ENCODE results near the gene WAPL. TPM values are rescaled to one million over a fixed set of nuclear protein-coding genes. Genes with fewer than 3 reads are reported as not detected.

WAPL gene
- total and polyA plus RNA-seq, 9 of the 15 experiments (the other 6 are each of a cell fraction or from before 2014, with no cell fraction given): 14.3 to 36.4 (median 25.3) TPM

DNA sequence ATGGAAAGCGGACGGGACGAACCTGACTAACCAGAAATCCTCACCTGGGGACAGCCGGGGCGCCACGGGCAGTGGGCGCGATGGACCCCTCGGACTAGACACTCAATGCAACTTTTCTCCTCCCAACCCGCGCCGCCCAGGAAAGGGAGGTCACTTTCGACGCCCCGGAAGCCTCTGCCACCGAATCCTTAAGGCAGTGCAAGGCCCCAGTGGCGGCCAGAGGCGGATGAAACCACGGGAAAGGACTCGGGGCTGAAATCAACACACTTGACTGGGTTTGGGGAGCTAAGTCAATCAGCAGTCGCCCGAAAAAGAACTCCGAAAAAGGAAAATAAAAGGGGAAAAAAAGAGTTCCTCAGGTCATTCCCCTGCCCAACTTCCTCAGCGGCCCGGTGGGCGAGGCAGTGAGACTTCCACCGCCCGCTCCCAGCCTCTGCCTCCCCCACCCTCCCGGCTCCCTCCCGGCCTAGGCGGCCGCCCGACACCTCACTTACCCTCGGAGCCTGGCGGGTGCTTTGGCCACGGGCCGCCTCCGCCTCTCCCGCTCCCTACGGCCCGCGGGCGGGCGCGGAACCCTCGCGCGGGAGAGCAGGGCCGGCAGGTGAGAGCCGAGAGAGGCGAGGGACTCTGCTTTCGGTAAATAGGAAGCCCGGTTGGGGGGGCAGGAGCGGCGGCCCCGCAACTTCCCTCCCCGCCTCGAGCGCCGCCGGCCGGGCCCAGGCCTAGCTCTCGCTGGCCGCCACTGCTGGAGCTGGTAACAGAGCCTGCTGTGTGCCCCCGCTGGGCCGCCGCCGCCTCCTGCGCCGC lies 518 bp downstream of the WAPL start:
- H3K79me2 ChIP-seq (ENCODE audit: control insufficient read depth, insufficient read depth, low read length): peaks cover 77% of the 10 kb centered on the region
- H4K20me1 ChIP-seq (replicated peaks; ENCODE audit: control insufficient read depth, insufficient read depth, low read length): peaks cover 9% of the 10 kb centered on the region
- WGBS (ENCODE audit: insufficient coverage, low coverage, missing lambda C conversion rate): under 1% methylated on average over 42 of the region's 70 CpGs
- peak; percentile 64 for ATAC-seq
- TSS peak; percentile 40 for BruUV-seq (replicated peaks)
- peak overlapping the region; percentile 88 for H3K27ac ChIP-seq (ENCODE audit: extremely low read depth, low read depth, low read length)
- H3K36me3 ChIP-seq (ENCODE audit: control insufficient read depth, insufficient read depth, low read length): peaks cover 30% of the 10 kb centered on the region
- POLR2A ChIA-PET: interaction anchor here (0.6 to 1.5 kb wide), 3 partner anchors 14 to 982 kb away, joined by 3 to 6 read pairs (median 4); no protein-coding TSS in a partner anchor
- H3K9me1 ChIP-seq (ENCODE audit: control insufficient read depth, insufficient read depth, low read length): no peaks in the 10 kb centered on the region
- H3K9ac ChIP-seq (ENCODE audit: insufficient read depth in 1 of 2, low read depth in 2 of 2, low read length in 2 of 2): peak overlapping the region; percentile 87 to 96
- no peaks in the 10 kb centered on the region for H3K9me3 ChIP-seq (replicated peaks; ENCODE audit: control insufficient read depth, insufficient read depth, low read depth, low read length)
- peak; percentile 14 to 58 (median 33) for DNase-seq (ENCODE audit: extremely low read depth in 1 of 4, low spot score in 3 of 4)
- peak overlapping the region; percentile 82 for H3K4me2 ChIP-seq (ENCODE audit: insufficient read depth, low read length)
- FAIRE-seq: no peak
- no peaks in the 10 kb centered on the region for H3K27me3 ChIP-seq (ENCODE audit: control insufficient read depth in 2 of 2, insufficient read depth in 2 of 2, low read length in 2 of 2)
- in situ Hi-C loops (cut with MboI) (loop anchor here (5.0 kb wide), 1 partner anchor 66 kb away; no protein-coding TSS in a partner anchor), intact Hi-C loops (cut with micrococcal nuclease) (no loop called here)
- CTCF ChIA-PET (ENCODE audit: low intra/inter-chr PET ratio): no interaction called here
- H3K4me3 ChIP-seq: peak overlapping the region; percentile 92
- peak overlapping the region; percentile 55; the same call in 1 of the 2 replicates for H2AFZ ChIP-seq (ENCODE audit: low read depth, low read length)
- peaks cover 8 to 10% of the 10 kb centered on the region in 2 experiments; a peak in 2 of 5 replicates for H3K4me1 ChIP-seq (replicated peaks in 1 of 2; ENCODE audit: control insufficient read depth in 2 of 2, insufficient read depth in 2 of 2, low read length in 2 of 2)
- TF ChIP-seq DPF2 (IDR thresholded peaks at IDR 0.05) (no peak), ZNF77 (CRISPR knock-in tag; IDR thresholded peaks at IDR 0.05) (no peak), CBX2 (IDR thresholded peaks at IDR 0.05; ENCODE audit: insufficient read depth, low read length, poor library complexity, severe bottlenecking) (no peak), NFE2 (IDR thresholded peaks at IDR 0.05; ENCODE audit: low read depth) (no peak), HSF4 (CRISPR knock-in tag; IDR thresholded peaks at IDR 0.05; ENCODE audit: borderline replicate concordance) (no peak), ZC3H11A (IDR thresholded peaks at IDR 0.05; ENCODE audit: low read depth, low read length) (no peak), TCF7L2 (IDR thresholded peaks at IDR 0.05; ENCODE audit: low read depth, low read length) (no peak), ZFP1 (CRISPR knock-in tag; IDR thresholded peaks at IDR 0.05) (no peak), ZNF143 (CRISPR knock-in tag; IDR thresholded peaks at IDR 0.05) (no peak), ERF (CRISPR knock-in tag; IDR thresholded peaks at IDR 0.05) (no peak), PHB (CRISPR knock-in tag; IDR thresholded peaks at IDR 0.05) (no peak), HNRNPK (IDR thresholded peaks at IDR 0.05; ENCODE audit: low read depth, low read length, poor library complexity, severe bottlenecking) (no peak), ZNF561 (CRISPR knock-in tag; conservative IDR thresholded peaks at IDR 0.05) (no peak), MYNN (IDR thresholded peaks at IDR 0.05) (no peak), MYNN (CRISPR knock-in tag; IDR thresholded peaks at IDR 0.05) (no peak), LARP7 (IDR thresholded peaks at IDR 0.05) (no peak), DNMT1 (IDR thresholded peaks at IDR 0.05) (no peak), SAFB2 (IDR thresholded peaks at IDR 0.05; ENCODE audit: borderline replicate concordance, low read depth, low read length, severe bottlenecking) (no peak)
- TF ChIP-seq, protein P1, sequence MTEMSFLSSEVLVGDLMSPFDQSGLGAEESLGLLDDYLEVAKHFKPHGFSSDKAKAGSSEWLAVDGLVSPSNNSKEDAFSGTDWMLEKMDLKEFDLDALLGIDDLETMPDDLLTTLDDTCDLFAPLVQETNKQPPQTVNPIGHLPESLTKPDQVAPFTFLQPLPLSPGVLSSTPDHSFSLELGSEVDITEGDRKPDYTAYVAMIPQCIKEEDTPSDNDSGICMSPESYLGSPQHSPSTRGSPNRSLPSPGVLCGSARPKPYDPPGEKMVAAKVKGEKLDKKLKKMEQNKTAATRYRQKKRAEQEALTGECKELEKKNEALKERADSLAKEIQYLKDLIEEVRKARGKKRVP (CRISPR knock-in tag; IDR thresholded peaks at IDR 0.05): no peak
- TF ChIP-seq, protein P2, sequence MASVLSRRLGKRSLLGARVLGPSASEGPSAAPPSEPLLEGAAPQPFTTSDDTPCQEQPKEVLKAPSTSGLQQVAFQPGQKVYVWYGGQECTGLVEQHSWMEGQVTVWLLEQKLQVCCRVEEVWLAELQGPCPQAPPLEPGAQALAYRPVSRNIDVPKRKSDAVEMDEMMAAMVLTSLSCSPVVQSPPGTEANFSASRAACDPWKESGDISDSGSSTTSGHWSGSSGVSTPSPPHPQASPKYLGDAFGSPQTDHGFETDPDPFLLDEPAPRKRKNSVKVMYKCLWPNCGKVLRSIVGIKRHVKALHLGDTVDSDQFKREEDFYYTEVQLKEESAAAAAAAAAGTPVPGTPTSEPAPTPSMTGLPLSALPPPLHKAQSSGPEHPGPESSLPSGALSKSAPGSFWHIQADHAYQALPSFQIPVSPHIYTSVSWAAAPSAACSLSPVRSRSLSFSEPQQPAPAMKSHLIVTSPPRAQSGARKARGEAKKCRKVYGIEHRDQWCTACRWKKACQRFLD (CRISPR knock-in tag; IDR thresholded peaks at IDR 0.05): peak; percentile 67; the same call in 1 of the 2 replicates
- TF ChIP-seq, protein P3, sequence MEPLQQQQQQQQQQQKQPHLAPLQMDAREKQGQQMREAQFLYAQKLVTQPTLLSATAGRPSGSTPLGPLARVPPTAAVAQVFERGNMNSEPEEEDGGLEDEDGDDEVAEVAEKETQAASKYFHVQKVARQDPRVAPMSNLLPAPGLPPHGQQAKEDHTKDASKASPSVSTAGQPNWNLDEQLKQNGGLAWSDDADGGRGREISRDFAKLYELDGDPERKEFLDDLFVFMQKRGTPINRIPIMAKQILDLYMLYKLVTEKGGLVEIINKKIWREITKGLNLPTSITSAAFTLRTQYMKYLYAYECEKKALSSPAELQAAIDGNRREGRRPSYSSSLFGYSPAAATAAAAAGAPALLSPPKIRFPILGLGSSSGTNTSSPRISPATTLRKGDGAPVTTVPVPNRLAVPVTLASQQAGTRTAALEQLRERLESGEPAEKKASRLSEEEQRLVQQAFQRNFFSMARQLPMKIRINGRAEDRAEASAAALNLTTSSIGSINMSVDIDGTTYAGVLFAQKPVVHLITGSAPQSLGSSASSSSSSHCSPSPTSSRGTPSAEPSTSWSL (CRISPR knock-in tag; IDR thresholded peaks at IDR 0.05; ENCODE audit: borderline replicate concordance): no peak

Data from K562 (cell line).